ENCODE data around the gene GDI2. TPM values are rescaled to one million over a fixed set of nuclear protein-coding genes. Genes with fewer than 3 reads are reported as not detected.

Gene GDI2
- total RNA-seq, 1 experiment from 2014 or later, result 321 TPM

GRCh38 chr10:5804386-5804785, 8.8 kb downstream of the GDI2 start (continued):
- TF ChIP-seq E2F4 (CRISPR knock-in tag; IDR thresholded peaks at IDR 0.05; ENCODE audit: borderline replicate concordance, low read depth), result no peak
- no peak for TF ChIP-seq ZNF121 (CRISPR knock-in tag; IDR thresholded peaks at IDR 0.05)
- TF ChIP-seq AFF4 (CRISPR knock-in tag; IDR thresholded peaks at IDR 0.05; ENCODE audit: borderline replicate concordance), result no peak
- no peak for TF ChIP-seq GTF2I (CRISPR knock-in tag; conservative IDR thresholded peaks at IDR 0.05)
- no peak for TF ChIP-seq PRDM15 (CRISPR knock-in tag; IDR thresholded peaks at IDR 0.05)
- TF ChIP-seq CTCF (IDR thresholded peaks at IDR 0.05), result no peak
- TF ChIP-seq ZNF219 (CRISPR knock-in tag; IDR thresholded peaks at IDR 0.05; ENCODE audit: borderline replicate concordance), result no peak
- no peak for TF ChIP-seq PREB (CRISPR knock-in tag; IDR thresholded peaks at IDR 0.05; ENCODE audit: borderline replicate concordance)
- no peak for TF ChIP-seq SOX15 (CRISPR knock-in tag; IDR thresholded peaks at IDR 0.05)

- ChIA-PET CTCF (no interaction called here), POLR2A (interaction anchor here (1.2 kb wide), 1 partner anchor 89 kb away, joined by 3 read pairs; the partner anchor contains the start of genes ANKRD16 and FBH1)
- no peak overlapping the region for H3K4me3 Mint-ChIP-seq
- no peaks in the 10 kb centered on the region for H3K9me3 Mint-ChIP-seq
- DNase-seq (ENCODE audit: low spot score) (no peak), ATAC-seq (no peak)
- no peaks in the 10 kb centered on the region for H3K4me1 Mint-ChIP-seq
- H3K27ac Mint-ChIP-seq, result peak overlapping the region; percentile 51; the same call in 1 of the 2 replicates
- no peaks in the 10 kb centered on the region for H3K27me3 Mint-ChIP-seq (ENCODE audit: low read depth)
- peaks cover 42% of the 10 kb centered on the region for H3K36me3 Mint-ChIP-seq
- no peak for TF ChIP-seq SMAD3 (CRISPR knock-in tag; IDR thresholded peaks at IDR 0.05; ENCODE audit: borderline replicate concordance)
- TF ChIP-seq ZNF396 (CRISPR knock-in tag; IDR thresholded peaks at IDR 0.05; ENCODE audit: borderline replicate concordance), result no peak
- TF ChIP-seq ZNF317 (CRISPR knock-in tag; IDR thresholded peaks at IDR 0.05; ENCODE audit: borderline replicate concordance, low read depth), result no peak
- TF ChIP-seq CDX4 (CRISPR knock-in tag; IDR thresholded peaks at IDR 0.05; ENCODE audit: borderline replicate concordance), result no peak
- no peak for TF ChIP-seq USF2 (CRISPR knock-in tag; IDR thresholded peaks at IDR 0.05)
- TF ChIP-seq ZMAT4 (CRISPR knock-in tag; IDR thresholded peaks at IDR 0.05), result no peak
- no peak for TF ChIP-seq MAX (CRISPR knock-in tag; IDR thresholded peaks at IDR 0.05)
- TF ChIP-seq AFF4 (CRISPR knock-in tag; IDR thresholded peaks at IDR 0.05; ENCODE audit: borderline replicate concordance), result no peak
- no peak for TF ChIP-seq MXD4 (CRISPR knock-in tag; IDR thresholded peaks at IDR 0.05; ENCODE audit: borderline replicate concordance)
Observed at GRCh38 chr10:5800782-5801181, 12.5 kb downstream of the GDI2 start.
